Measurements from ENCODE around the gene TMEM117. TPM values are rescaled to one million over a fixed set of nuclear protein-coding genes. Genes with fewer than 3 reads are reported as not detected.
"Not testable (repeated sequence)": the region's sequence is repeated elsewhere in the genome, so short reads cannot be mapped to it uniquely, and the experiment has no call there.

Gene TMEM117
- total RNA-seq, 1 experiment from 2014 or later: 1.1 TPM

DNA sequence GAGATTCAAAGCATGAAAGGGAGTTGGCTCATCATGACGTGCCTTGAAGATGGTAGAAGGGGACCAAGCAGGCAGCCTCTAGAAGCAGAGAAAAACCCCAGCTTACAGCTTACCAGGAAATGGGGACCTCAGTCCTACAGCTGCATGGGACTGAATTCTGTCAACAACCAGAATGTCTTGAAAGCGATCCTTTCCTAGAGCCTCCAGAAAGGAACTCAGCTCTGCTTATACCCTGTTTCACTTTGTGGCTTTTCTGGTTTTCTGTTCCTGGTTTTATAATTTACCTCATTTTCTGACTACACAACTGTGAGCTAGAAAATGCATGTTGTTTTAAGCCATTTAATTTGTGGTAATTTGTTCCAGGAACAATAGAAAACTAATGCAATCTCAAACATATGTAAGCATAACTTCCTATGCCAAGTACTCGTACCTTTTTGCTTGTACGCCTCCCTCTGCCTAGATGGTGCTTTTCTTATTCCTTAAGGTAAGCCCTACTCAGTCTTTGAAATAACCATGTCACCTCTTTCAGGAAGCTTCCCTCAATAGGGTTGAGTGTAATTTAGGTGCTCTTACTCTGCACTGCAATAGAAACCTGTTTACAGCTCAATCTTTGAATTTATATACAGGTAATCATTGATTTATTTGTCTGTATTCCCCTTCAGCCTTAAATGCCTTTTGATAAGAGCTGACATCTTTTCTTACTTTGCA lies 348.8 kb downstream of the TMEM117 start:
- BruUV-seq (replicated peaks): no TSS peak
- Mint-ChIP-seq H3K9me3 (ENCODE audit: low read depth, unreplicated experiment) (peaks cover 2% of the 10 kb centered on the region), H3K4me3 (ENCODE audit: low read depth, unreplicated experiment) (no peak overlapping the region), H3K27me3 (ENCODE audit: unreplicated experiment) (no peaks in the 10 kb centered on the region), H3K4me1 (ENCODE audit: low read depth, unreplicated experiment) (no peaks in the 10 kb centered on the region), H3K27ac (ENCODE audit: unreplicated experiment) (no peak overlapping the region), H3K36me3 (ENCODE audit: insufficient read depth, unreplicated experiment) (no peaks in the 10 kb centered on the region)
- intact Hi-C loops (cut with micrococcal nuclease; ENCODE audit: unreplicated experiment): no loop called here
- no peak for DNase-seq
- TF ChIP-seq, protein P1, sequence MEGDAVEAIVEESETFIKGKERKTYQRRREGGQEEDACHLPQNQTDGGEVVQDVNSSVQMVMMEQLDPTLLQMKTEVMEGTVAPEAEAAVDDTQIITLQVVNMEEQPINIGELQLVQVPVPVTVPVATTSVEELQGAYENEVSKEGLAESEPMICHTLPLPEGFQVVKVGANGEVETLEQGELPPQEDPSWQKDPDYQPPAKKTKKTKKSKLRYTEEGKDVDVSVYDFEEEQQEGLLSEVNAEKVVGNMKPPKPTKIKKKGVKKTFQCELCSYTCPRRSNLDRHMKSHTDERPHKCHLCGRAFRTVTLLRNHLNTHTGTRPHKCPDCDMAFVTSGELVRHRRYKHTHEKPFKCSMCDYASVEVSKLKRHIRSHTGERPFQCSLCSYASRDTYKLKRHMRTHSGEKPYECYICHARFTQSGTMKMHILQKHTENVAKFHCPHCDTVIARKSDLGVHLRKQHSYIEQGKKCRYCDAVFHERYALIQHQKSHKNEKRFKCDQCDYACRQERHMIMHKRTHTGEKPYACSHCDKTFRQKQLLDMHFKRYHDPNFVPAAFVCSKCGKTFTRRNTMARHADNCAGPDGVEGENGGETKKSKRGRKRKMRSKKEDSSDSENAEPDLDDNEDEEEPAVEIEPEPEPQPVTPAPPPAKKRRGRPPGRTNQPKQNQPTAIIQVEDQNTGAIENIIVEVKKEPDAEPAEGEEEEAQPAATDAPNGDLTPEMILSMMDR (IDR thresholded peaks at IDR 0.05; ENCODE audit: unreplicated experiment): no peak
- CTCF ChIA-PET: no interaction called here

DNA sequence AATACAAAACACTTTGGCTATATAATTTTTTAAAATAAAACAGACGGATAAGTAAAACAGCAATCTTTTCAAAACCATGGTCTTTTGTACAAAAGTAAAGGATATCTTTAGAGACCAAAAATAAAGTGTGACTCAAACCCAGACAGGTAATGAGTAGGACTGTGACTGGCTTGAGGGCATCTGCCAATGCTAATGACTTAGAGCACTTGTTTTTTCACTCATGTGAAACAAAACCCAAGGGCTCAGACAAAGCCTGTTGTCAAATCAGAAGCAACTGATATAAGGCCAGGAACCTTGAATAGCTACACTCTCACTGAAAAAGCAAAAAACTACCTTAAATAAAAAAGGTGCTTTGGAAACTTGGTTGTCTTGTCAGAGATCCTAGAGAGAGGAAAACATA lies 357.4 kb downstream of the TMEM117 start:
- H3K4me3 Mint-ChIP-seq (ENCODE audit: low read depth, unreplicated experiment): no peak overlapping the region
- CTCF ChIA-PET: no interaction called here
- no peaks in the 10 kb centered on the region for H3K27me3 Mint-ChIP-seq (ENCODE audit: unreplicated experiment)
- TF ChIP-seq, protein P1 (IDR thresholded peaks at IDR 0.05; ENCODE audit: unreplicated experiment): no peak
- intact Hi-C loops (cut with micrococcal nuclease; ENCODE audit: unreplicated experiment): no loop called here
- no peak for DNase-seq
- no peaks in the 10 kb centered on the region for H3K4me1 Mint-ChIP-seq (ENCODE audit: low read depth, unreplicated experiment)
- H3K36me3 Mint-ChIP-seq (ENCODE audit: insufficient read depth, unreplicated experiment): no peaks in the 10 kb centered on the region
- H3K9me3 Mint-ChIP-seq (ENCODE audit: low read depth, unreplicated experiment): peaks cover 8% of the 10 kb centered on the region
- no peak overlapping the region for H3K27ac Mint-ChIP-seq (ENCODE audit: unreplicated experiment)
- BruUV-seq (replicated peaks): no TSS peak

DNA sequence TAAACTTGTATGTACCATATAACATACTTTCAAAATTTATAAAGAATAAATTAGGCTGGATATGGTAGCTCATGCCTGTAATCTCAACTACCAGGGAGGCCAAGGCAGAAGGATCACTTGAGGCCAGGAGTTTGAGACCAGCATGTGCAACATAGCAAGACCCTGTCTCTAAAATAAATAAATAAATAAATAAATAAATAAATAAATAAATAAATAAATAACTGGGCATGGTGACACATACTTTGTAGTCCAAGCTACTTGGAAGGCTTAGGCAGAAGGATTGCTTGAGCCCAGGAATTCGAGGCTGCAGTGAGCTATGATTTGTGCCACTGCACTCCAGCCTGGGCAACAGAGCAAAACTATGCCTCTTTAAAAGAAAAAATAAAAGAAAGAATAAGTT lies 359.8 kb downstream of the TMEM117 start:
- H3K27ac Mint-ChIP-seq (ENCODE audit: unreplicated experiment); CTCF ChIA-PET; DNase-seq; intact Hi-C loops (cut with micrococcal nuclease; ENCODE audit: unreplicated experiment); H3K27me3 Mint-ChIP-seq (ENCODE audit: unreplicated experiment); BruUV-seq (replicated peaks); H3K4me3 Mint-ChIP-seq (ENCODE audit: low read depth, unreplicated experiment); H3K36me3 Mint-ChIP-seq (ENCODE audit: insufficient read depth, unreplicated experiment); H3K4me1 Mint-ChIP-seq (ENCODE audit: low read depth, unreplicated experiment): not testable (repeated sequence)
- peaks cover 11% of the 10 kb centered on the region for H3K9me3 Mint-ChIP-seq (ENCODE audit: low read depth, unreplicated experiment)

DNA sequence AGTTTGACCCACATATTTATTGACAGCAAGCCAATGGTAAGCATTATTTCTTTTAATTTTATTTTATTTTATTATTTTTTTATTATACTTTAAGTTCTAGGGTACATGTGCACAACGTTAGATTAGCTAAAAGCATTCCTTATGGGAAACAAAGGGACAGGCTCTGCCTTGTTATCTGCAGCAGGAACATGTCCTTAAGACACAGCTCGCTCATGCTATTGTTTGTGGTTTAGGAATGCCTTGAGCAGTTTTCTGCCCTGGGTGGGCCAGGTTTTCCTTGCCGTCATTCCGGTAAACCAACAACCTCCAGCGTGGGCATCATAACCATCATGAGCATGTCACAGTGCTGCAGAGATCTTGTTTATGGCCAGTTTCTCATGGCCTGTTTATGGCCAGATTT lies 370.2 kb downstream of the TMEM117 start:
- BruUV-seq (replicated peaks): no TSS peak
- CTCF ChIA-PET: no interaction called here
- Mint-ChIP-seq H3K36me3 (ENCODE audit: insufficient read depth, unreplicated experiment) (no peaks in the 10 kb centered on the region), H3K4me3 (ENCODE audit: low read depth, unreplicated experiment) (no peak overlapping the region), H3K4me1 (ENCODE audit: low read depth, unreplicated experiment) (no peaks in the 10 kb centered on the region), H3K9me3 (ENCODE audit: low read depth, unreplicated experiment) (peaks cover 16% of the 10 kb centered on the region), H3K27me3 (ENCODE audit: unreplicated experiment) (no peaks in the 10 kb centered on the region), H3K27ac (ENCODE audit: unreplicated experiment) (no peak overlapping the region)
- TF ChIP-seq, protein P1 (IDR thresholded peaks at IDR 0.05; ENCODE audit: unreplicated experiment): no peak
- no peak for DNase-seq
- intact Hi-C loops (cut with micrococcal nuclease; ENCODE audit: unreplicated experiment): no loop called here

DNA sequence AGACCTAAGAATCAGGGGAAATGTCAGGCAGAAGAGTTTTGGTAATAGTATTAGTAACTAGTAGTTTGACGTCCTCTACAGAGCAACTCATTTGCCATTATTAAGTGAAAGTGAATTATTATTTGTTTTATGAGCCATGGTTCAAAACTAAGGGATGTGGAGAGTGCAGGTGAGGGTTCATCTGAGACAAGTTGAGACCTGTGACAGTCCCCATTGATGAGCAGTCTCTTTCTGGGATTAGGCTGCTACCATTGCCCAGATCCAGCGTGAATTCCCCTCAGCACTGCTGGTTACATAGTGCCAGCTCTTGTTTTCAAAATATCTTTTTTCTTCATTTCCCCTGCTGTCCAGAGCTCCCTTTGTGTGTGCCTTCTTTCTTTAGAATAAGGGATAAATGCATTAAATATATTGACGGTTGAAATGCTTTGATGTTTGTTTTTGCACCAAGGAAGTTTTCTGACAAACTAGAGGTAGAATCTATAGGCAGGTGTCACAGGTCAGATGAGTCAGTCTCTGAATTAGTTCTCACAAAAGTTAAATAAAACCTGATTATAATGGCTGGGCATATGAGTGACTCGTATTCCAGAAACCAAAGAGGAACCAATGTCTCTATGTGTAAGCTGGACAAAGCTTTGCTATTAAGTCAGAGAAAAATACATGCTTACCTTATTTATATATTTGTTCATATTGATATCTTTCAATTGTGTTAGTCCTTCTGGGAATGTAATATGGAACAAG lies 381.4 kb downstream of the TMEM117 start:
- Mint-ChIP-seq H3K27ac (ENCODE audit: unreplicated experiment) (no peak overlapping the region), H3K4me1 (ENCODE audit: low read depth, unreplicated experiment) (no peaks in the 10 kb centered on the region), H3K4me3 (ENCODE audit: low read depth, unreplicated experiment) (no peak overlapping the region), H3K36me3 (ENCODE audit: insufficient read depth, unreplicated experiment) (no peaks in the 10 kb centered on the region), H3K9me3 (ENCODE audit: low read depth, unreplicated experiment) (peaks cover 10% of the 10 kb centered on the region), H3K27me3 (ENCODE audit: unreplicated experiment) (no peaks in the 10 kb centered on the region)
- no TSS peak for BruUV-seq (replicated peaks)
- intact Hi-C loops (cut with micrococcal nuclease; ENCODE audit: unreplicated experiment): no loop called here
- CTCF ChIA-PET: no interaction called here
- TF ChIP-seq, protein P1 (IDR thresholded peaks at IDR 0.05; ENCODE audit: unreplicated experiment): no peak
- no peak for DNase-seq
